DMS 273 treated with DMSO at 0.1 percent for 48 hours (cell line): ENCODE results near the gene HELT.
"Not testable (repeated sequence)": the region's sequence is repeated elsewhere in the genome, so short reads cannot be mapped to it uniquely, and the experiment has no call there.

Source experiments
- DNase-seq: peaks from one replicate; lab custom pipeline; 2025; lab: John Stamatoyannopoulos, UW

Gene HELT

GRCh38 chr4:185017964-185018772, at the start of gene HELT:
Gene HELT (plus strand): TSS chr4:185018490. CDS start chr4:185018929, 439 bp downstream.
- DNase-seq, result no peak

GRCh38 chr4:184968784-184969201, 49.5 kb upstream of the HELT start:
- no peak for DNase-seq

- DNase-seq, result no peak
These were observed 48.7 kb upstream of the HELT start for GRCh38 chr4:184969610-184970009.

GRCh38 chr4:184972991-184973390, 45.3 kb upstream of the HELT start:
- no peak for DNase-seq

GRCh38 chr4:184976348-184976747, 41.9 kb upstream of the HELT start:
- not testable (repeated sequence) for DNase-seq

- DNase-seq, result no peak
These were observed 40.5 kb upstream of the HELT start for GRCh38 chr4:184977747-184978146.

- no peak for DNase-seq
These were observed 40.1 kb upstream of the HELT start for GRCh38 chr4:184978211-184978610.

- no peak for DNase-seq
These were observed 38.7 kb upstream of the HELT start for GRCh38 chr4:184979461-184980124.

GRCh38 chr4:184980261-184980660, 38.0 kb upstream of the HELT start:
- DNase-seq, result no peak

GRCh38 chr4:184983672-184984356, 34.5 kb upstream of the HELT start:
- DNase-seq, result no peak

GRCh38 chr4:184987493-184988031, 30.7 kb upstream of the HELT start:
- DNase-seq, result no peak

- DNase-seq, result no peak
These were observed 29.7 kb upstream of the HELT start for GRCh38 chr4:184988611-184989010.

GRCh38 chr4:184989283-184989682, 29.0 kb upstream of the HELT start:
- not testable (repeated sequence) for DNase-seq

GRCh38 chr4:184990131-184990530, 28.2 kb upstream of the HELT start:
- DNase-seq, result not testable (repeated sequence)

- no peak for DNase-seq
These were observed 26.4 kb upstream of the HELT start for GRCh38 chr4:184991860-184992259.

- no peak for DNase-seq
These were observed 25.9 kb upstream of the HELT start for GRCh38 chr4:184992422-184992821.

GRCh38 chr4:184993247-184993646, 25.0 kb upstream of the HELT start:
- no peak for DNase-seq

- no peak for DNase-seq
These were observed 24.2 kb upstream of the HELT start for GRCh38 chr4:184994010-184994622.

GRCh38 chr4:184994623-184995010, 23.7 kb upstream of the HELT start:
- no peak for DNase-seq

- not testable (repeated sequence) for DNase-seq
These were observed 20.6 kb upstream of the HELT start for GRCh38 chr4:184997656-184998055.

GRCh38 chr4:185002784-185003183, 15.5 kb upstream of the HELT start:
- DNase-seq, result no peak
